Measurements from ENCODE around the gene SSR2. TPM values are rescaled to one million over a fixed set of nuclear protein-coding genes. Genes with fewer than 3 reads are reported as not detected.

Gene SSR2
- total RNA-seq, 6 experiments from 2014 or later = 341 to 419 (median 374) TPM

GRCh38 chr1:155968670-155969069 is 52.1 kb downstream of the SSR2 start:
- H3K27ac Mint-ChIP-seq = peak overlapping the region; percentile 86
- H3K36me3 Mint-ChIP-seq (ENCODE audit: low read depth) = peaks cover 33% of the 10 kb centered on the region
- H3K4me3 Mint-ChIP-seq = no peak overlapping the region
- H3K27me3 Mint-ChIP-seq (ENCODE audit: insufficient read depth) = peaks cover 4% of the 10 kb centered on the region
- no peak for DNase-seq
- no peak for TF ChIP-seq CTCF (IDR thresholded peaks at IDR 0.05)
- H3K9me3 Mint-ChIP-seq = no peaks in the 10 kb centered on the region
- H3K4me1 Mint-ChIP-seq (ENCODE audit: low read depth) = peaks cover 62% of the 10 kb centered on the region

- Mint-ChIP-seq H3K4me1 (ENCODE audit: low read depth) (peaks cover 58% of the 10 kb centered on the region), H3K4me3 (no peak overlapping the region), H3K27ac (peak overlapping the region; percentile 86), H3K36me3 (ENCODE audit: low read depth) (peaks cover 30% of the 10 kb centered on the region), H3K9me3 (no peaks in the 10 kb centered on the region), H3K27me3 (ENCODE audit: insufficient read depth) (peaks cover 4% of the 10 kb centered on the region; the same call in 1 of the 2 replicates)
- DNase-seq = no peak
- TF ChIP-seq CTCF (IDR thresholded peaks at IDR 0.05) = no peak
Observed at GRCh38 chr1:155968051-155968400, 52.7 kb downstream of the SSR2 start.

- DNase-seq = no peak
- Mint-ChIP-seq H3K4me3 (no peak overlapping the region), H3K36me3 (ENCODE audit: low read depth) (peaks cover 29% of the 10 kb centered on the region), H3K4me1 (ENCODE audit: low read depth) (peaks cover 58% of the 10 kb centered on the region), H3K27ac (peak overlapping the region; percentile 86), H3K9me3 (no peaks in the 10 kb centered on the region), H3K27me3 (ENCODE audit: insufficient read depth) (peaks cover 4% of the 10 kb centered on the region)
- TF ChIP-seq CTCF (IDR thresholded peaks at IDR 0.05) = no peak
Observed at GRCh38 chr1:155967341-155968050, 53.3 kb downstream of the SSR2 start.

GRCh38 chr1:155966750-155967149 is 54.0 kb downstream of the SSR2 start:
- no peak for TF ChIP-seq CTCF (IDR thresholded peaks at IDR 0.05)
- no peak overlapping the region for H3K4me3 Mint-ChIP-seq
- H3K9me3 Mint-ChIP-seq = no peaks in the 10 kb centered on the region
- H3K27me3 Mint-ChIP-seq (ENCODE audit: insufficient read depth) = peaks cover 7% of the 10 kb centered on the region
- peaks cover 58% of the 10 kb centered on the region for H3K4me1 Mint-ChIP-seq (ENCODE audit: low read depth)
- H3K36me3 Mint-ChIP-seq (ENCODE audit: low read depth) = peaks cover 31% of the 10 kb centered on the region
- DNase-seq = no peak
- H3K27ac Mint-ChIP-seq = no peak overlapping the region; the same call in 1 of the 2 replicates

GRCh38 chr1:155966135-155966534 is 54.6 kb downstream of the SSR2 start:
- Mint-ChIP-seq H3K4me3 (no peak overlapping the region), H3K9me3 (no peaks in the 10 kb centered on the region), H3K27ac (peak overlapping the region; percentile 29; the same call in 1 of the 2 replicates), H3K4me1 (ENCODE audit: low read depth) (peaks cover 58% of the 10 kb centered on the region), H3K36me3 (ENCODE audit: low read depth) (peaks cover 35% of the 10 kb centered on the region), H3K27me3 (ENCODE audit: insufficient read depth) (peaks cover 8% of the 10 kb centered on the region)
- DNase-seq = no peak
- TF ChIP-seq CTCF (IDR thresholded peaks at IDR 0.05) = peak; percentile 31; the same call in 1 of the 2 replicates

All from HFFc6 (cell line).